Duodenal mucosa (tissue), 2 donors: ENCODE data around the gene PLXNA2.

ENCODE experiments used
- H3K27ac ChIP-seq: one replicate; pipeline ENCODE4 v1.7.0; 2013; ENCODE audit warnings: low read depth, low read length
- H3K27me3 ChIP-seq, 2 donors: one replicate each; pipeline ENCODE4 v1.7.0; 2013; ENCODE audit warnings: low read length in 2 of 2, control low read depth in 1 of 2; ENCODE audit not compliant: insufficient read depth in 2 of 2, control insufficient read depth in 1 of 2
- H3K36me3 ChIP-seq, 2 donors: one replicate each; pipeline ENCODE4 v1.7.0; 2013; ENCODE audit warnings: low read length in 2 of 2, control low read depth in 1 of 2; ENCODE audit not compliant: insufficient read depth in 2 of 2, control insufficient read depth in 1 of 2
- H3K4me1 ChIP-seq, 2 donors: one replicate each; pipeline ENCODE4 v1.7.0; 2013; ENCODE audit warnings: low read length in 2 of 2, control low read depth in 1 of 2; ENCODE audit not compliant: insufficient read depth in 2 of 2, control insufficient read depth in 1 of 2
- H3K4me3 ChIP-seq, 2 donors: one replicate each; pipeline ENCODE4 v1.7.0; 2013; ENCODE audit warnings: low read length in 2 of 2, low read depth in 1 of 2
- H3K9ac ChIP-seq, 2 donors: one replicate each; pipeline ENCODE4 v1.7.0; 2013; ENCODE audit warnings: low read length in 2 of 2, low read depth in 1 of 2
- H3K9me3 ChIP-seq, 2 donors: one replicate each; pipeline ENCODE4 v1.7.0; 2013; ENCODE audit warnings: low read length in 2 of 2, control low read depth in 1 of 2; ENCODE audit not compliant: control insufficient read depth in 1 of 2

The PLXNA2 gene

GRCh38 chr1:208265525-208265924 is 21.3 kb upstream of the PLXNA2 start:
- Histone ChIP-seq H3K9ac (no peak overlapping the region), H3K4me3 (no peak overlapping the region), H3K9me3 (no peaks in the 10 kb centered on the region), H3K4me1 (no peaks in the 10 kb centered on the region), H3K27ac (no peak overlapping the region), H3K36me3 (no peaks in the 10 kb centered on the region), H3K27me3 (peaks cover 18% of the 10 kb centered on the region in 2 donors)

DNA sequence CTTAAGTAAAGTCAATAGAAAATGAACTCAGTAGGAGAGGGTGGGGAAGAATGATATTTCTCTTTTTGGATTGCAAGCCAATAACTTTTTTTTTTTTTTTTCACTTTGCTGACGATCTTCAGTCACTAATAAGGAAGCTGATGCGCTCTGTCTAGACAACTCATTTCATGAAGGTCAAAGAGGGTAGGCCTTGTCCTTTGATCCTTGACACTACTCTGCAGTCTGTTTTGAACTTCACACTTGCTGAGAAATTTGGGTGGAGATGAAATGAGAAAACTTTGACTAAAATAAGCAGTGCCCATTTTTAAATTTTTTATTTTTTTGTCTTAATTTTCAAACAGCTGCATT is 20.9 kb upstream of the PLXNA2 start:
- no peaks in the 10 kb centered on the region for H3K9me3 ChIP-seq
- H3K4me3 ChIP-seq, result no peak overlapping the region
- H3K36me3 ChIP-seq, result no peaks in the 10 kb centered on the region

GRCh38 chr1:208264469-208265121 is 20.4 kb upstream of the PLXNA2 start:
- Histone ChIP-seq H3K4me3 (no peak overlapping the region), H3K4me1 (no peaks in the 10 kb centered on the region), H3K9me3 (no peaks in the 10 kb centered on the region), H3K36me3 (no peaks in the 10 kb centered on the region), H3K27ac (no peak overlapping the region), H3K9ac (no peak overlapping the region), H3K27me3 (peaks cover 13 to 18% of the 10 kb centered on the region in 2 donors)

More for the DNA sequence above, 20.9 kb upstream of the PLXNA2 start:
- Histone ChIP-seq H3K4me1 (no peaks in the 10 kb centered on the region), H3K9ac (no peak overlapping the region), H3K27me3 (peaks cover 18% of the 10 kb centered on the region in 2 donors), H3K27ac (no peak overlapping the region)

GRCh38 chr1:208261874-208262273 is 17.7 kb upstream of the PLXNA2 start:
- Histone ChIP-seq H3K4me1 (no peaks in the 10 kb centered on the region), H3K9me3 (no peaks in the 10 kb centered on the region), H3K27ac (no peak overlapping the region), H3K27me3 (no peaks in the 10 kb centered on the region), H3K9ac (no peak overlapping the region), H3K4me3 (no peak overlapping the region), H3K36me3 (no peaks in the 10 kb centered on the region)

GRCh38 chr1:208258277-208258676 is 14.1 kb upstream of the PLXNA2 start:
- H3K4me3 ChIP-seq, result no peak overlapping the region
- H3K9ac ChIP-seq, result no peak overlapping the region
- H3K27me3 ChIP-seq, result no peaks in the 10 kb centered on the region
- no peaks in the 10 kb centered on the region for H3K4me1 ChIP-seq
- H3K27ac ChIP-seq, result no peak overlapping the region
- no peaks in the 10 kb centered on the region for H3K36me3 ChIP-seq
- H3K9me3 ChIP-seq, result no peaks in the 10 kb centered on the region

DNA sequence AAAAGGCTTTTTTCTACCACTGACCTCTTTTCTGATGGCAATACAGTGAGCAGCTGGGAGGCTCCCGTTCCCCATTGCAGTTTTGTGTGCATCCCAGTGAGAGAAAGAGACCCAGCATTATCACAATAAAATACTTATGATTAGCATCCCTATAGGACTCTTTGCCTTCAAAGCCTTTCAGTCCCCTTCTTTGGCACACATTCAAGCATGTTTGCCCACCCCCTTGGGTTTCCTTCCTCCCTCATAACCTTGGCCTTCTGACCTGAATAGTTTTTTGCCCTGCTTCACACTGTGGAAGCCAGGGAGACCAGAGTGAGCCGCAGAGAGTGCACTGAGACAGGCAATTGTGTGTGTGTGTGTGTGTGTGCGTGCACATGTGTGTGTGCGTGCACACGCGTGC is 13.2 kb upstream of the PLXNA2 start:
- Histone ChIP-seq H3K4me3 (no peak overlapping the region), H3K9ac (no peak overlapping the region), H3K36me3 (no peaks in the 10 kb centered on the region), H3K9me3 (no peaks in the 10 kb centered on the region), H3K27ac (no peak overlapping the region), H3K4me1 (peaks cover 3 to 4% of the 10 kb centered on the region in 2 donors), H3K27me3 (no peaks in the 10 kb centered on the region)

GRCh38 chr1:208256556-208256955 is 12.4 kb upstream of the PLXNA2 start:
- no peak overlapping the region for H3K9ac ChIP-seq
- H3K9me3 ChIP-seq, result no peaks in the 10 kb centered on the region
- H3K4me3 ChIP-seq, result no peak overlapping the region
- no peaks in the 10 kb centered on the region for H3K27me3 ChIP-seq
- no peaks in the 10 kb centered on the region for H3K36me3 ChIP-seq
- peaks cover 8 to 9% of the 10 kb centered on the region in 2 donors for H3K4me1 ChIP-seq
- H3K27ac ChIP-seq, result no peak overlapping the region

- Histone ChIP-seq H3K27ac (no peak overlapping the region), H3K27me3 (no peaks in the 10 kb centered on the region), H3K9ac (no peak overlapping the region), H3K4me1 (peaks cover 12 to 13% of the 10 kb centered on the region in 2 donors), H3K4me3 (no peak overlapping the region), H3K36me3 (no peaks in the 10 kb centered on the region), H3K9me3 (no peaks in the 10 kb centered on the region)
These were observed 11.9 kb upstream of the PLXNA2 start for GRCh38 chr1:208256091-208256490.

DNA sequence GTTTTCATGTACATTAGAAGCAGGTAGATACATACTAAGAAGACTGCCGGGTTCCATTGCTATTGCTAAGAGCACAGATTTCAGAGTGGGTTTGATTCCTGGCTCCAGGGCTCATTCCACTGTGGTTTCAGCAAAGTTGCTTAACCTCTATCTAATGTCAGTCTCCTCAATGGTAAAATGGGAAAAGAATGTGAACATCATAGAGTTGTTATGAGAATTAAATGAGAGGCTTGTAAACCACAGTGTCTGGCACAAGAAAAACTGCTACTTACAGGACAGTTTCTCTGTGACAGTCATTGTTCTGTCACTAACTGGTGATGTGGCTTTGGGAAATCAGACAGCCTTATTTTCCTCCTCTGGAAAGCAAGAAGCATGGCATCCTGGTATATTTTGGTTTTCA is 10.7 kb upstream of the PLXNA2 start:
- no peaks in the 10 kb centered on the region for H3K27me3 ChIP-seq
- no peak overlapping the region for H3K9ac ChIP-seq
- no peak overlapping the region for H3K27ac ChIP-seq
- no peaks in the 10 kb centered on the region for H3K9me3 ChIP-seq
- H3K4me3 ChIP-seq, result no peak overlapping the region
- peaks cover 12 to 14% of the 10 kb centered on the region in 2 donors for H3K4me1 ChIP-seq
- no peaks in the 10 kb centered on the region for H3K36me3 ChIP-seq

DNA sequence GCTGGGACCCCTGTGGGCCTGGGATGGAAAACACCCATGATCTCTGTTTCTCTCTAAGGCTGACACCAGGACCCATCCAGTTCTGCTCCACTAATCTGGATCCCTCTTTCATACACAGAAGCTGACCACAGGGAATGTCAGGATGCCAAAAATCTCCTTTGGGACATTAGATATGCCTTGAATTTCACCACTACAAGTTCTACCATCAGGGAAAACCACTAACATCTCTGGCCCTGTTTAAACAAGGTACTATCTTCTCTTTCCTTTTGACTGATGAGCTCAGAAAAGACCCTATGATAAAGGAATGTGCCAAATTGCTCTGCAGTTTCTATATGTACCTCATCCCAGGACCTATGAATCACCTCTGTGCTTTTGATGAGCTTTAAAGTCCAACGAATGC is 10.2 kb upstream of the PLXNA2 start:
- Histone ChIP-seq H3K9me3 (no peaks in the 10 kb centered on the region), H3K4me3 (no peak overlapping the region)

More for the DNA sequence above, 10.2 kb upstream of the PLXNA2 start:
- Histone ChIP-seq H3K9ac (no peak overlapping the region), H3K36me3 (no peaks in the 10 kb centered on the region), H3K27me3 (no peaks in the 10 kb centered on the region), H3K4me1 (peaks cover 12 to 14% of the 10 kb centered on the region in 2 donors), H3K27ac (no peak overlapping the region)
